HEK293 (cell line): ENCODE results near the gene LYL1.
A peak's percentile ranks its signal among the peaks of the same experiment; 100 is the strongest.

Source experiments
- CTCF ChIP-seq: fragments of 450-650 bp; formaldehyde crosslinking; IDR thresholded peaks from 2 replicates; pipeline ENCODE4 v1.5.1; 2016; ENCODE audit warnings: missing biosample characterization, missing genetic modification characterization
- PRDM10 ChIP-seq: fragments of 450-650 bp; formaldehyde crosslinking; IDR thresholded peaks from 2 replicates; pipeline ENCODE4 v1.5.1; 2016; ENCODE audit warnings: missing biosample characterization, missing genetic modification characterization
- PRDM4 ChIP-seq: fragments of 450-650 bp; formaldehyde crosslinking; IDR thresholded peaks from 2 replicates; pipeline ENCODE4 v1.5.1; 2017; ENCODE audit warnings: missing biosample characterization, missing genetic modification characterization
- SP7 ChIP-seq: fragments of 450-650 bp; formaldehyde crosslinking; IDR thresholded peaks from 2 replicates; pipeline ENCODE4 v1.5.1; 2016; ENCODE audit warnings: missing biosample characterization, missing genetic modification characterization
- ZBTB26 ChIP-seq: fragments of 450-650 bp; formaldehyde crosslinking; optimal IDR thresholded peaks from 2 replicates; pipeline ENCODE3; 2016; ENCODE audit warnings: missing biosample characterization, mild to moderate bottlenecking, missing genetic modification characterization
- ZBTB44 ChIP-seq: fragments of 450-650 bp; IDR thresholded peaks from 2 replicates; pipeline ENCODE4 v1.5.1; 2018; ENCODE audit warnings: missing biosample characterization, mild to moderate bottlenecking, missing genetic modification characterization
- ZFHX2 ChIP-seq: fragments of 450-650 bp; formaldehyde crosslinking; conservative IDR thresholded peaks from 2 replicates; pipeline ENCODE4 v1.5.1; 2016; ENCODE audit warnings: missing biosample characterization, missing genetic modification characterization
- ZNF133 ChIP-seq: fragments of 450-650 bp; formaldehyde crosslinking; IDR thresholded peaks from 2 replicates; pipeline ENCODE4 v1.5.1; 2016; ENCODE audit warnings: missing biosample characterization, missing genetic modification characterization
- ZNF211 ChIP-seq: fragments of 450-650 bp; formaldehyde crosslinking; IDR thresholded peaks from 2 replicates; pipeline ENCODE4 v1.5.1; 2016; ENCODE audit warnings: low read depth, missing biosample characterization, missing genetic modification characterization
- ZNF24 ChIP-seq: fragments of 450-650 bp; formaldehyde crosslinking; IDR thresholded peaks from 2 replicates; pipeline ENCODE4 v1.5.1; 2016; ENCODE audit warnings: missing biosample characterization, missing genetic modification characterization
- ZNF274 ChIP-seq, 2 experiments: fragments of 200-500 bp in 1 of 2; fragments of 450-650 bp in 1 of 2; sonication (Bioruptor generic) in 1 of 2; formaldehyde crosslinking in 1 of 2; IDR thresholded peaks; 2 replicates each; pipeline versions ENCODE4 v1.5.1 to v1.6.1; 2014 to 2016; ENCODE audit warnings: borderline replicate concordance in 1 of 2, inconsistent platforms in 1 of 2, low read length in 1 of 2, missing biosample characterization in 1 of 2, missing genetic modification characterization in 1 of 2
- ZNF302 ChIP-seq: fragments of 450-650 bp; formaldehyde crosslinking; IDR thresholded peaks from 2 replicates; pipeline ENCODE4 v1.5.1; 2016; ENCODE audit warnings: missing biosample characterization, missing genetic modification characterization, low read depth
- ZNF324 ChIP-seq: fragments of 450-650 bp; formaldehyde crosslinking; IDR thresholded peaks from 2 replicates; pipeline ENCODE4 v1.5.1; 2016; ENCODE audit warnings: missing biosample characterization, missing genetic modification characterization
- ZNF341 ChIP-seq: fragments of 450-650 bp; formaldehyde crosslinking; IDR thresholded peaks from 2 replicates; pipeline ENCODE4; 2016; ENCODE audit warnings: low read depth, missing biosample characterization, missing genetic modification characterization
- ZNF398 ChIP-seq: fragments of 450-650 bp; formaldehyde crosslinking; IDR thresholded peaks from 2 replicates; pipeline ENCODE4 v1.5.1; 2017; ENCODE audit warnings: missing biosample characterization, missing genetic modification characterization
- ZNF473 ChIP-seq: fragments of 450-650 bp; formaldehyde crosslinking; IDR thresholded peaks from 2 replicates; pipeline ENCODE4 v1.5.1; 2017; ENCODE audit warnings: missing biosample characterization, missing genetic modification characterization
- ZNF521 ChIP-seq: fragments of 450-650 bp; formaldehyde crosslinking; IDR thresholded peaks from 2 replicates; pipeline ENCODE4 v1.5.1; 2017; ENCODE audit warnings: missing biosample characterization, mild to moderate bottlenecking, missing genetic modification characterization
- ZNF530 ChIP-seq: fragments of 450-650 bp; formaldehyde crosslinking; IDR thresholded peaks from 2 replicates; pipeline ENCODE4 v1.5.1; 2016; ENCODE audit warnings: low read depth, missing biosample characterization, missing genetic modification characterization
- ZNF555 ChIP-seq: fragments of 450-650 bp; formaldehyde crosslinking; conservative IDR thresholded peaks from 2 replicates; pipeline ENCODE4 v1.5.1; 2017; ENCODE audit warnings: missing biosample characterization, mild to moderate bottlenecking, missing genetic modification characterization, inconsistent platforms
- ZNF645 ChIP-seq: fragments of 450-650 bp; formaldehyde crosslinking; IDR thresholded peaks from 2 replicates; pipeline ENCODE4; 2016; ENCODE audit warnings: missing biosample characterization, missing genetic modification characterization
- ZXDB ChIP-seq: fragments of 450-650 bp; formaldehyde crosslinking; IDR thresholded peaks from 2 replicates; pipeline ENCODE4 v1.5.1; 2016; ENCODE audit warnings: missing biosample characterization, missing genetic modification characterization

The LYL1 gene

GRCh38 chr19:13082192-13083007 is 20.3 kb downstream of the LYL1 start (continued):
- TF ChIP-seq PRDM10 (tag by site-specific recombination) (no peak), ZNF645 (tag by site-specific recombination) (no peak), ZNF398 (tag by site-specific recombination) (no peak; the same call in 1 of the 2 replicates), ZNF555 (tag by site-specific recombination) (no peak), ZNF133 (tag by site-specific recombination) (no peak), ZNF211 (tag by site-specific recombination) (no peak), ZBTB26 (tag by site-specific recombination) (no peak), CTCF (tag by site-specific recombination) (peak; percentile 18; the same call in 1 of the 2 replicates), ZNF473 (no peak), ZXDB (tag by site-specific recombination) (no peak), ZNF530 (tag by site-specific recombination) (no peak), ZNF302 (tag by site-specific recombination) (no peak), SP7 (peak; percentile 88), ZNF324 (no peak), ZNF274 (IDR thresholded peaks at IDR 0.05; ENCODE audit: low read length) (no peak), ZNF274 (tag by site-specific recombination; IDR thresholded peaks at IDR 0.05; ENCODE audit: borderline replicate concordance) (no peak), ZNF341 (tag by site-specific recombination) (no peak), PRDM4 (peak; percentile 91), ZNF24 (no peak), ZBTB44 (tag by site-specific recombination) (no peak), ZNF521 (tag by site-specific recombination) (no peak), ZFHX2 (peak; percentile 38)
